IMR-90 (cell line): ENCODE measurements around the gene RNF166. TPM values are rescaled to one million over a fixed set of nuclear protein-coding genes. Genes with fewer than 3 reads are reported as not detected.

Experiments
- ATAC-seq: fragments of 200-7000 bp; cut with Tn5 transposase; 2 replicates; pipeline ENCODE4 v1.9.1; 2020; ENCODE audit warnings: low read depth, mild to moderate bottlenecking, moderate library complexity
- BruUV-seq: library from RNA; stranded (reverse); fragments of 400-500 nt; replicated peaks from 2 replicates; lab custom pipeline; 2021; lab: Mats Ljungman, UMichigan
- CTCF ChIA-PET: fragments of 300-600 bp; formaldehyde crosslinking; extraction: SDS; loops from one replicate; lab custom pipeline; 2021; ENCODE audit warnings: antibody characterized with exemption; lab: Yijun Ruan, JAX
- POLR2A ChIA-PET: fragments of 300-600 bp; sonication (Branson Sonifier 250); formaldehyde crosslinking; loops from one replicate; lab custom pipeline; 2022; ENCODE audit warnings: antibody characterized with exemption; ENCODE audit not compliant: unreplicated experiment; lab: Charles Lee
- DNase-seq: peaks from one replicate; pipeline ENCODE4 v3.0.0; 2013
- H2AFZ ChIP-seq: replicated peaks from 2 replicates; pipeline ENCODE3; 2013; ENCODE audit warnings: low read length, mild to moderate bottlenecking; ENCODE audit not compliant: poor library complexity
- H2AK5ac ChIP-seq: 2 replicates; pipeline ENCODE4 v1.6.1; 2013; ENCODE audit warnings: low read depth, low read length, inconsistent platforms
- H2AK9ac ChIP-seq: replicated peaks from 2 replicates; pipeline ENCODE3; 2013; ENCODE audit warnings: mild to moderate bottlenecking, low read depth, low read length, moderate library complexity; ENCODE audit not compliant: poor library complexity
- H2BK120ac ChIP-seq: 2 replicates; pipeline ENCODE4 v1.6.1; 2013; ENCODE audit warnings: low read depth, low read length, inconsistent platforms
- H2BK15ac ChIP-seq: 3 replicates; pipeline ENCODE4 v1.6.1; 2013; ENCODE audit warnings: low read depth, low read length, inconsistent platforms
- H2BK20ac ChIP-seq: 2 replicates; pipeline ENCODE4 v1.6.1; 2013; ENCODE audit warnings: low read depth, mild to moderate bottlenecking, inconsistent platforms, low read length, moderate library complexity
- H2BK5ac ChIP-seq: 2 replicates; pipeline ENCODE4 v1.6.1; 2013; ENCODE audit warnings: mild to moderate bottlenecking, low read depth, low read length, inconsistent platforms; ENCODE audit not compliant: poor library complexity, severe bottlenecking
- H3K14ac ChIP-seq: replicated peaks from 2 replicates; pipeline ENCODE4 v1.6.1; 2013; ENCODE audit warnings: low read depth, low read length, inconsistent platforms
- H3K18ac ChIP-seq: 2 replicates; pipeline ENCODE4 v1.6.1; 2013; ENCODE audit warnings: low read depth, low read length, control low read depth
- H3K23ac ChIP-seq: 2 replicates; pipeline ENCODE4 v1.6.1; 2013; ENCODE audit warnings: low read depth, low read length, inconsistent platforms
- H3K27ac ChIP-seq: 2 replicates; pipeline ENCODE4 v1.5.1; 2013; ENCODE audit warnings: mild to moderate bottlenecking, control low read depth, low read length; ENCODE audit not compliant: insufficient read depth
- H3K27me3 ChIP-seq: 2 replicates; pipeline ENCODE4 v1.6.1; 2013; ENCODE audit warnings: low read length; ENCODE audit not compliant: control insufficient read depth, insufficient read depth
- H3K36me3 ChIP-seq: 2 replicates; pipeline ENCODE4 v1.6.1; 2013; ENCODE audit warnings: low read length, mixed read lengths; ENCODE audit not compliant: control insufficient read depth, insufficient read depth
- H3K4ac ChIP-seq: 2 replicates; pipeline ENCODE4 v1.6.1; 2013; ENCODE audit warnings: low read depth, low read length, inconsistent platforms
- H3K4me1 ChIP-seq: 2 replicates; pipeline ENCODE4 v1.6.1; 2013; ENCODE audit warnings: low read length, mixed read lengths; ENCODE audit not compliant: control insufficient read depth, insufficient read depth
- H3K4me2 ChIP-seq: 2 replicates; pipeline ENCODE4 v1.6.1; 2013; ENCODE audit warnings: low read depth, mild to moderate bottlenecking, control low read depth, low read length, moderate library complexity
- H3K4me3 ChIP-seq: 2 replicates; pipeline ENCODE4 v1.5.1; 2013; ENCODE audit warnings: low read depth, mild to moderate bottlenecking, control low read depth, low read length, moderate library complexity; ENCODE audit not compliant: insufficient read depth
- H3K56ac ChIP-seq: 2 replicates; pipeline ENCODE4 v1.6.1; 2013; ENCODE audit warnings: low read length, inconsistent platforms; ENCODE audit not compliant: insufficient read depth; ENCODE audit errors: extremely low read depth
- H3K79me1 ChIP-seq, 2 experiments: 2 replicates each; pipeline ENCODE4 v1.6.1; 2013; ENCODE audit warnings: low read length in 2 of 2, inconsistent platforms in 1 of 2, low read depth in 1 of 2
- H3K9ac ChIP-seq: 2 replicates; pipeline ENCODE4 v1.6.1; 2013; ENCODE audit warnings: low read depth, low read length, control low read depth
- H3K9me1 ChIP-seq: 2 replicates; pipeline ENCODE4 v1.6.1; 2013; ENCODE audit warnings: low read length, inconsistent platforms; ENCODE audit not compliant: insufficient read depth
- H3K9me3 ChIP-seq: 2 replicates; pipeline ENCODE4 v1.6.1; 2013; ENCODE audit warnings: low read length; ENCODE audit not compliant: control insufficient read depth, insufficient read depth
- H4K20me1 ChIP-seq: 2 replicates; pipeline ENCODE4 v1.6.1; 2013; ENCODE audit warnings: low read length, inconsistent platforms; ENCODE audit not compliant: insufficient read depth
- H4K5ac ChIP-seq: 2 replicates; pipeline ENCODE4 v1.6.1; 2013; ENCODE audit warnings: mild to moderate bottlenecking, low read depth, low read length, control low read depth
- H4K8ac ChIP-seq, 2 experiments: 2 replicates each; pipeline ENCODE4 v1.6.1; 2013; ENCODE audit warnings: low read depth in 2 of 2, low read length in 2 of 2, control low read depth in 1 of 2, inconsistent platforms in 1 of 2
- H4K91ac ChIP-seq: 2 replicates; pipeline ENCODE4 v1.6.1; 2013; ENCODE audit warnings: low read depth, low read length, inconsistent platforms; ENCODE audit not compliant: insufficient read depth
- BHLHE40 ChIP-seq: fragments of 150-350 bp; IDR thresholded peaks from 2 replicates; pipeline ENCODE4 v1.6.1; 2016; ENCODE audit warnings: mild to moderate bottlenecking, low read depth, low read length
- CEBPB ChIP-seq: IDR thresholded peaks from 2 replicates; pipeline ENCODE4 v1.6.1; 2012; ENCODE audit warnings: low read depth, low read length, improper control_type of control experiment
- CHD1 ChIP-seq: IDR thresholded peaks from 2 replicates; pipeline ENCODE4 v1.6.1; 2012; ENCODE audit warnings: low read depth, low read length, improper control_type of control experiment
- ELK1 ChIP-seq: fragments of 150-350 bp; IDR thresholded peaks from 2 replicates; pipeline ENCODE4 v1.6.1; 2016; ENCODE audit warnings: low read depth, mild to moderate bottlenecking, low read length, moderate library complexity, borderline replicate concordance
- FOS ChIP-seq: fragments of 150-350 bp; IDR thresholded peaks from 2 replicates; pipeline ENCODE4 v1.6.1; 2016; ENCODE audit warnings: low read depth, low read length
- MAFK ChIP-seq: IDR thresholded peaks from 2 replicates; pipeline ENCODE4 v1.6.1; 2012; ENCODE audit warnings: low read depth, low read length, improper control_type of control experiment
- MXI1 ChIP-seq: IDR thresholded peaks from 2 replicates; pipeline ENCODE4 v1.6.1; 2012; ENCODE audit warnings: low read depth, mild to moderate bottlenecking, low read length, moderate library complexity, borderline replicate concordance
- NFE2L2 ChIP-seq: fragments of 150-350 bp; IDR thresholded peaks from 2 replicates; pipeline ENCODE4 v1.6.1; 2016; ENCODE audit warnings: low read depth, mild to moderate bottlenecking, low read length
- POLR2A ChIP-seq: IDR thresholded peaks from 2 replicates; pipeline ENCODE4 v1.6.1; 2012; ENCODE audit warnings: mild to moderate bottlenecking, low read depth, low read length
- RAD21 ChIP-seq: IDR thresholded peaks from 2 replicates; pipeline ENCODE4 v1.6.1; 2012; ENCODE audit warnings: low read length, improper control_type of control experiment
- RFX5 ChIP-seq: IDR thresholded peaks from 2 replicates; pipeline ENCODE4 v1.8.0; 2012; ENCODE audit warnings: low read depth, mild to moderate bottlenecking, low read length, moderate library complexity
- SMC3 ChIP-seq: fragments of 150-350 bp; IDR thresholded peaks from 2 replicates; pipeline ENCODE4 v1.6.1; 2016; ENCODE audit warnings: low read depth, mild to moderate bottlenecking, antibody characterized with exemption, low read length, moderate library complexity
- USF2 ChIP-seq: fragments of 150-350 bp; IDR thresholded peaks from 2 replicates; pipeline ENCODE4 v1.6.1; 2017; ENCODE audit warnings: mild to moderate bottlenecking, antibody characterized with exemption, low read length, low read depth
- WGBS, 2 experiments: methylation state at CpG; one replicate each; pipeline versions ENCODE4 v1.1.5 to v1.1.7; 2013; ENCODE audit warnings: missing lambda C conversion rate in 2 of 2; ENCODE audit not compliant: insufficient read length in 1 of 2; ENCODE audit errors: extremely low coverage in 2 of 2; 5-methylcytosine and 5-hydroxymethylcytosine counted together
- dilution Hi-C: fragments of 300-500 bp; cut with HindIII; formaldehyde crosslinking; loops from one replicate; pipeline ENCODE4 v1.14.3; 2018; ENCODE audit warnings: low sequenced_read_pairs; ENCODE audit not compliant: unreplicated experiment
- in situ Hi-C: fragments of 300-500 bp; cut with MboI; formaldehyde crosslinking; loops from 3 replicates; pipeline ENCODE4 v1.14.3; 2019; ENCODE audit warnings: low sequenced_read_pairs, inconsistent platforms, mixed read lengths
- intact Hi-C: fragments of 100-400 bp; cut with micrococcal nuclease; formaldehyde crosslinking; loops from 2 replicates; pipeline ENCODE4 v1.10.0; 2022
- polyA plus RNA-seq, 3 experiments: library from polyadenylated mRNA; depleted of rRNA; stranded (reverse); fragments of >200 nt; gene quantifications; 2 replicates each; pipeline ENCODE4 v1.2.3, GENCODE V29; 2012; ENCODE audit warnings: low replicate concordance in 1 of 3
- total RNA-seq: library from RNA; depleted of rRNA; stranded (reverse); fragments of >200 nt; gene quantifications from 2 replicates; pipeline ENCODE4 v1.2.3, GENCODE V29; 2012
- TF ChIP-seq, protein P1 (sequence below): conservative IDR thresholded peaks from 2 replicates; pipeline ENCODE4 v1.5.1; 2012; ENCODE audit warnings: mild to moderate bottlenecking, low read depth, low read length, improper control_type of control experiment

Gene RNF166
- total and polyA plus RNA-seq, 2 of the 4 experiments (the other 2 are of a cell fraction) = 8.1 to 17.4 TPM

- intact Hi-C loops (no loop called here), dilution Hi-C loops (no loop called here), in situ Hi-C loops (no loop called here)
- H2BK20ac ChIP-seq = no peak overlapping the region
- DNase-seq (no peak), ATAC-seq (no peak)
- no peak overlapping the region for H2AFZ ChIP-seq
- no peak overlapping the region for H4K8ac ChIP-seq
- no peak overlapping the region for H2BK15ac ChIP-seq
- H2BK120ac ChIP-seq = no peak overlapping the region
- POLR2A ChIA-PET = no interaction called here
- H3K4me2 ChIP-seq = no peak overlapping the region
- no peaks in the 10 kb centered on the region for H3K27me3 ChIP-seq
- H4K91ac ChIP-seq = no peak overlapping the region
- WGBS, 2 experiments = 91% methylated on average over 20 of the region's 57 CpGs; no CpG with 5 or more reads in 1 of the 2 experiments
- no peak overlapping the region for H3K23ac ChIP-seq
- no peak overlapping the region for H3K14ac ChIP-seq
- peaks cover 37% of the 10 kb centered on the region for H4K20me1 ChIP-seq
- no peak overlapping the region for H4K5ac ChIP-seq
- no peak overlapping the region for H3K9ac ChIP-seq
- no peaks in the 10 kb centered on the region for H3K9me1 ChIP-seq
- H3K36me3 ChIP-seq = peaks cover 69% of the 10 kb centered on the region
- no peak overlapping the region for H3K56ac ChIP-seq
- H2BK5ac ChIP-seq = no peak overlapping the region
- no peak overlapping the region for H3K18ac ChIP-seq
- no peak overlapping the region for H3K27ac ChIP-seq
- BruUV-seq = no TSS peak
- H3K4me1 ChIP-seq = no peaks in the 10 kb centered on the region
- TF ChIP-seq USF2 (no peak), CEBPB (no peak), CHD1 (no peak), SMC3 (no peak), ELK1 (no peak), FOS (no peak), MAFK (no peak), RFX5 (no peak), POLR2A (no peak), RAD21 (no peak), BHLHE40 (no peak), NFE2L2 (no peak), MXI1 (no peak)
- TF ChIP-seq, protein P1, sequence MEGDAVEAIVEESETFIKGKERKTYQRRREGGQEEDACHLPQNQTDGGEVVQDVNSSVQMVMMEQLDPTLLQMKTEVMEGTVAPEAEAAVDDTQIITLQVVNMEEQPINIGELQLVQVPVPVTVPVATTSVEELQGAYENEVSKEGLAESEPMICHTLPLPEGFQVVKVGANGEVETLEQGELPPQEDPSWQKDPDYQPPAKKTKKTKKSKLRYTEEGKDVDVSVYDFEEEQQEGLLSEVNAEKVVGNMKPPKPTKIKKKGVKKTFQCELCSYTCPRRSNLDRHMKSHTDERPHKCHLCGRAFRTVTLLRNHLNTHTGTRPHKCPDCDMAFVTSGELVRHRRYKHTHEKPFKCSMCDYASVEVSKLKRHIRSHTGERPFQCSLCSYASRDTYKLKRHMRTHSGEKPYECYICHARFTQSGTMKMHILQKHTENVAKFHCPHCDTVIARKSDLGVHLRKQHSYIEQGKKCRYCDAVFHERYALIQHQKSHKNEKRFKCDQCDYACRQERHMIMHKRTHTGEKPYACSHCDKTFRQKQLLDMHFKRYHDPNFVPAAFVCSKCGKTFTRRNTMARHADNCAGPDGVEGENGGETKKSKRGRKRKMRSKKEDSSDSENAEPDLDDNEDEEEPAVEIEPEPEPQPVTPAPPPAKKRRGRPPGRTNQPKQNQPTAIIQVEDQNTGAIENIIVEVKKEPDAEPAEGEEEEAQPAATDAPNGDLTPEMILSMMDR = no peak
- H3K4me3 ChIP-seq = no peak overlapping the region
- H3K79me1 ChIP-seq = peaks cover 5 to 35% of the 10 kb centered on the region in 2 experiments; a peak in 2 of 4 replicates
- H3K4ac ChIP-seq = no peak overlapping the region
- no peaks in the 10 kb centered on the region for H3K9me3 ChIP-seq
- no peak overlapping the region for H2AK9ac ChIP-seq
- CTCF ChIA-PET = interaction anchor here (0.6 kb wide), 1 partner anchor 877 kb away, joined by 5 read pairs; no protein-coding TSS in a partner anchor
- no peak overlapping the region for H2AK5ac ChIP-seq
Observed at GRCh38 chr16:88715312-88716190, 9.3 kb upstream of the RNF166 start.
